GM21528 (cell line): ENCODE results near the gene PLSCR2.
"Not testable (repeated sequence)": the region's sequence is repeated elsewhere in the genome, so short reads cannot be mapped to it uniquely, and the experiment has no call there.

Experiments used
- ATAC-seq: cut with Tn5 transposase; IDR thresholded peaks from one replicate; pipeline ENCODE4 v1.9.1; 2021; ENCODE audit warnings: mild to moderate bottlenecking, moderate library complexity; ENCODE audit not compliant: unreplicated experiment, low FRiP score

The PLSCR2 gene

DNA sequence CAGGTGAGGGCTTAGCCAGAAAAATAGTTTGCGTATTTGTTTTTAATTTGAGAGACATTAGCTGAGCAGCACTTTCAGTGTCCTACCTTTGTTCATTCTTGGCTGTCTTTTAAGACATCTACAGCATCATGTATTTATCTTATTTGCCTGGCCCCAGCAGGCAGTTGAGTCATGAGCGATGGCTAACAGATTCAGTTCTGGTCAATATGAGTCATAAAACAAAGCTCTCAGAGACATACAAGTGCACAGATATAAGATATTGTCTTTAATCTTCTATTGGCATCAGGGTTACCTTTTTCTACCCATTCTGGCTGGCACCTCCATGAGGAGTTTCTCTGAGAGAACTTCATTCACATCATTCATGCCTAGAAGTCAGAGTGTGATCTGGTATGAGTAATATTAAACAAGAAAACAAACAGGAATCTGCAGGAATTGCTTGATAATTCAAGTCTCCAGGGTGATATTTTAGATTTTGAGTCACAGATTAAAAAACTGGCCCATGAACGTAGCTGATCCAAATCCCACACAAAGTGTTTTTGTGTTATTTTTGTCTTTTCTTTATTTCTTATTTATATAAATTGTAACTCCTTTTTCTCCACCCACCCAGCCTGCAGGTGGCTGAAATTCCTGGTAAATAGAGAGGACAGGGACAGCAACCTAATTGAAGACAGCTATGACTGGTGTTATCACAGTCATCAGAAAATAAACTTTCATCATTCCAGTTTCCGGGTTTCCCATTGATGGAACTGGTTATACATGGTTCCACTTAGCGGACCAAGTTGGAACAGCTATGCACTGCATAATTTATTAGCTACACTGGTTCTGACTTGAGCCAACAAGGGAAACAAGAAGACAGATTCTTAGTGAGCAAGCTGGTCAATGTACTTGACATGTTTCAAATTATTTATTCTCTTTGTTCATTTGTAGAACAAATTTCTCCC lies 47.3 kb downstream of the PLSCR2 start:
- ATAC-seq = no peak

- ATAC-seq = no peak
Observed at GRCh38 chr3:146416366-146416765, 53.0 kb downstream of the PLSCR2 start.

GRCh38 chr3:146414010-146414409 lies 55.4 kb downstream of the PLSCR2 start:
- no peak for ATAC-seq

DNA sequence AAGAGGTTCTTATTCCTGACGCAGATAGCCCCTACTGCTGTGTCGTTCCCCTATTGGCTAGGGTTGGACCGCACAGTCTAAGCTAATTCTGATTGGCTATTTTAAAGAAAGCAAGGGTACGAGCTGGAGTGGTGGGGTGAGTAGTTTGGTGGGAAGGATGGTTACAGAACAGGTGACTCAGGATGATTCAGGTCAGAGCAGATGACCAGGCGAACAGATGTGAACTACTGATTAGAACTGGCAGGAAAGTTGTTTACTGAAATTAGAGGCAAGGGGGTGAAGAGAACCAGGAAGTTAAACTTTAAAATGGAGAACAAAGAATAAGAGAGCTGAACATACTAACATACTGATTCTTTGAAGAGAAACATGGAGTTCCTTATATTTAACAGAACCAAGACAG lies 56.6 kb downstream of the PLSCR2 start:
- not testable (repeated sequence) for ATAC-seq

- ATAC-seq = no peak
Observed at GRCh38 chr3:146407956-146408355, 61.4 kb downstream of the PLSCR2 start.

- ATAC-seq = no peak
Observed at GRCh38 chr3:146404436-146404835, 64.9 kb downstream of the PLSCR2 start.

DNA sequence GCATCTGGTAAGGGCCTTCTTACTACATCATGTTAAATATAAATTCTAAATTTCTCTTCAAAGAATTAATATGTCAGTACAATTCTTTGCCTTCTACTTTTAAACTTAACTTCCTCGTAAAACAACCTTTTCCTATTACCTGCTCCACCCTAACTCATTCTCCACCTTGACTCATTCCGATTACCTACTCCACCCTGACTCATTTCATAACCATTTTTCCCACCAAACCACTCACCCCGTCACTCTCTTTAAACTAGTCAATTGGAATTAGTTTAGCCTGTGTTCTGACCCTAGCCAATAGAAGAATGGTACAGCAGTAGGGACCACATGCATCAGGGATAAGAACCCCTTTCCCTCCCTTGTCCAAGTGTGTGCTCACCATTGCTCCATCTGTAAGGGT lies 65.6 kb downstream of the PLSCR2 start:
- no peak for ATAC-seq

DNA sequence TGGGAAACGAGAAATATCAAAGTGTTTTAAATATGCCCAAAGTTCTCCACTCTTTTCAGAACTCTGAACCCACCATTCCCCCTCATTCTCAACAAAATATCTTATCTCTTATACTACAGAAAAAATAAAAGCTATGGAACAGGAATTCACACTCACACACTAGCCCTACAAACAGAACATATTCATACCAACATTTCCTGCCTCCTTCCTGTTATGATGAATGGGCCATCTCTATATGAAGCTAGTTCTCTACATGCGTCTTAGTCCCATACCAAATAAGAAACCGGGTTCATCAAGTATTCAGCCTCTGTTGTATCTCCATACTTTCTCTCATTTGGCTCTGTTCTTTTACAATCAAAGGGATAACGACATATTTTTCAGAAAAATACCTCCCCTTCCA lies 72.6 kb downstream of the PLSCR2 start:
- no peak for ATAC-seq

GRCh38 chr3:146395164-146395563 lies 74.2 kb downstream of the PLSCR2 start:
- no peak for ATAC-seq

GRCh38 chr3:146390957-146391356 lies 78.4 kb downstream of the PLSCR2 start:
- no peak for ATAC-seq

- no peak for ATAC-seq
Observed at GRCh38 chr3:146390006-146390772, 79.2 kb downstream of the PLSCR2 start.

- no peak for ATAC-seq
Observed at GRCh38 chr3:146387566-146387965, 81.8 kb downstream of the PLSCR2 start.

GRCh38 chr3:146386936-146387335 lies 82.4 kb downstream of the PLSCR2 start:
- ATAC-seq = no peak

- ATAC-seq = no peak
Observed at GRCh38 chr3:146384786-146385185, 84.6 kb downstream of the PLSCR2 start.
